ENCODE results near the gene OR51I1.

The OR51I1 gene

GRCh38 chr11:5441414-5441813 is at the start of gene OR51I1:
OR51I1 (minus strand) TSS chr11:5441514; CDS start chr11:5441514, 0 bp downstream.
- FAIRE-seq (no peak), DNase-seq (ENCODE audit: extremely low spot score, insufficient read length, low read depth) (no peak)

- FAIRE-seq: no peak
- DNase-seq (ENCODE audit: extremely low spot score, insufficient read length, low read depth): no peak
These were observed 48.5 kb upstream of the OR51I1 start for GRCh38 chr11:5489576-5490357.

- DNase-seq (ENCODE audit: extremely low spot score, insufficient read length, low read depth) (no peak), FAIRE-seq (no peak)
These were observed 47.6 kb upstream of the OR51I1 start for GRCh38 chr11:5488798-5489399.

GRCh38 chr11:5488385-5488784 is 47.1 kb upstream of the OR51I1 start, which contains the start of gene OR52D1:
OR52D1 (plus strand) TSS chr11:5488685; CDS start chr11:5488707, 22 bp downstream.
- FAIRE-seq (no peak), DNase-seq (ENCODE audit: extremely low spot score, insufficient read length, low read depth) (no peak)

- DNase-seq (ENCODE audit: extremely low spot score, insufficient read length, low read depth) (no peak), FAIRE-seq (no peak)
These were observed 45.1 kb upstream of the OR51I1 start for GRCh38 chr11:5486421-5486820.

- DNase-seq (ENCODE audit: extremely low spot score, insufficient read length, low read depth) (no peak), FAIRE-seq (no peak)
These were observed 44.7 kb upstream of the OR51I1 start for GRCh38 chr11:5486003-5486402.

- peak; percentile 80 for FAIRE-seq
- DNase-seq (ENCODE audit: extremely low spot score, insufficient read length, low read depth): peak; percentile 8
These were observed 35.0 kb upstream of the OR51I1 start for GRCh38 chr11:5476186-5476819.

- DNase-seq (ENCODE audit: extremely low spot score, insufficient read length, low read depth) (no peak), FAIRE-seq (no peak)
These were observed 32.6 kb upstream of the OR51I1 start for GRCh38 chr11:5473921-5474320.

- FAIRE-seq (no peak), DNase-seq (ENCODE audit: extremely low spot score, insufficient read length, low read depth) (no peak)
These were observed 26.2 kb upstream of the OR51I1 start for GRCh38 chr11:5467527-5467926.

- FAIRE-seq (no peak), DNase-seq (ENCODE audit: extremely low spot score, insufficient read length, low read depth) (no peak)
These were observed 19.8 kb upstream of the OR51I1 start for GRCh38 chr11:5460983-5461621.

- FAIRE-seq: no peak
- DNase-seq (ENCODE audit: extremely low spot score, insufficient read length, low read depth): no peak
These were observed 8.1 kb upstream of the OR51I1 start for GRCh38 chr11:5449432-5449831.

GRCh38 chr11:5449023-5449422 is 7.7 kb upstream of the OR51I1 start, which contains the start of gene OR51I2:
OR51I2 (plus strand) TSS chr11:5449323; CDS start chr11:5453489, 4,166 bp downstream.
- no peak for FAIRE-seq

GRCh38 chr11:5443835-5444393 is 2.6 kb upstream of the OR51I1 start:
- DNase-seq (ENCODE audit: extremely low spot score, insufficient read length, low read depth): no peak
- FAIRE-seq: no peak

More at GRCh38 chr11:5449023-5449422, 7.7 kb upstream of the OR51I1 start, which contains the start of gene OR51I2:
- no peak for DNase-seq (ENCODE audit: extremely low spot score, insufficient read length, low read depth)

- FAIRE-seq: no peak
- DNase-seq (ENCODE audit: extremely low spot score, insufficient read length, low read depth): no peak
These were observed 18.2 kb downstream of the OR51I1 start for GRCh38 chr11:5423131-5423530.

GRCh38 chr11:5421811-5422210 is 19.5 kb downstream of the OR51I1 start, which contains the start of gene OR51Q1:
OR51Q1 (plus strand) TSS chr11:5422111; CDS start chr11:5422201, 90 bp downstream.
- FAIRE-seq (no peak), DNase-seq (ENCODE audit: extremely low spot score, insufficient read length, low read depth) (no peak)

- DNase-seq (ENCODE audit: extremely low spot score, insufficient read length, low read depth): no peak
- no peak for FAIRE-seq
These were observed 20.3 kb downstream of the OR51I1 start for GRCh38 chr11:5420993-5421392.

- DNase-seq (ENCODE audit: extremely low spot score, insufficient read length, low read depth) (no peak), FAIRE-seq (no peak)
These were observed 36.1 kb downstream of the OR51I1 start for GRCh38 chr11:5405173-5405572.

- DNase-seq (ENCODE audit: extremely low spot score, insufficient read length, low read depth): no peak
- FAIRE-seq: no peak
These were observed 42.4 kb downstream of the OR51I1 start for GRCh38 chr11:5398936-5399335.

- no peak for FAIRE-seq
- DNase-seq (ENCODE audit: extremely low spot score, insufficient read length, low read depth): no peak
These were observed 47.2 kb downstream of the OR51I1 start for GRCh38 chr11:5394091-5394490.

All from GM18507 (cell line).